Mesenchymal stem cell (in vitro differentiated cells and primary cell): ENCODE data around the gene ZNF652.
"Not testable (repeated sequence)": the region's sequence is repeated elsewhere in the genome, so short reads cannot be mapped to it uniquely, and the experiment has no call there.

Experiments used
- DNase-seq: peaks from one replicate; pipeline ENCODE4 v3.0.0-alpha.2; 2013
- H2AFZ ChIP-seq: one replicate; pipeline ENCODE4 v1.6.1; 2013; ENCODE audit warnings: low read depth, mild to moderate bottlenecking, control low read depth, inconsistent platforms, low read length, moderate library complexity
- H2AK5ac ChIP-seq: 2 replicates; pipeline ENCODE4 v1.6.1; 2013; ENCODE audit warnings: low read length, moderate library complexity, mild to moderate bottlenecking, inconsistent platforms; ENCODE audit not compliant: severe bottlenecking
- H2BK120ac ChIP-seq: one replicate; pipeline ENCODE4 v1.6.1; 2013; ENCODE audit warnings: low read depth, mild to moderate bottlenecking, inconsistent platforms, low read length, moderate library complexity
- H2BK12ac ChIP-seq, 2 experiments: one replicate each; pipeline ENCODE4 v1.6.1; 2013; ENCODE audit warnings: inconsistent platforms in 2 of 2, low read length in 2 of 2, mild to moderate bottlenecking in 2 of 2, moderate library complexity in 2 of 2, control low read depth in 1 of 2
- H2BK15ac ChIP-seq: one replicate; pipeline ENCODE4 v1.6.1; 2013; ENCODE audit warnings: mild to moderate bottlenecking, low read depth, inconsistent platforms; ENCODE audit not compliant: poor library complexity, severe bottlenecking
- H2BK5ac ChIP-seq: 2 replicates; pipeline ENCODE4 v1.6.1; 2013; ENCODE audit warnings: low read depth, mild to moderate bottlenecking, low read length, control low read depth, inconsistent platforms; ENCODE audit not compliant: poor library complexity, severe bottlenecking
- H3K14ac ChIP-seq, 2 experiments: one replicate each; pipeline ENCODE4 v1.6.1; 2013; ENCODE audit warnings: inconsistent platforms in 2 of 2, low read length in 2 of 2, control low read depth in 1 of 2, mild to moderate bottlenecking in 1 of 2, moderate library complexity in 1 of 2
- H3K18ac ChIP-seq, 2 experiments: one replicate each; pipeline ENCODE4 v1.6.1; 2013; ENCODE audit warnings: inconsistent platforms in 2 of 2, low read length in 2 of 2, control low read depth in 1 of 2, low read depth in 1 of 2, mild to moderate bottlenecking in 1 of 2
- H3K23ac ChIP-seq, 2 experiments: one replicate each; pipeline ENCODE4 v1.6.1; 2013; ENCODE audit warnings: inconsistent platforms in 2 of 2, low read length in 2 of 2, mild to moderate bottlenecking in 2 of 2, moderate library complexity in 2 of 2, control low read depth in 1 of 2
- H3K27ac ChIP-seq: 2 replicates; pipeline ENCODE4 v1.5.1; 2013; ENCODE audit warnings: mild to moderate bottlenecking, moderate library complexity, low read length, control low read depth, inconsistent platforms; ENCODE audit not compliant: poor library complexity, severe bottlenecking
- H3K27me3 ChIP-seq, 2 experiments: 2 replicates each; pipeline versions ENCODE4 v1.6.1 to v1.7.0; 2013; ENCODE audit warnings: low read length in 2 of 2, mild to moderate bottlenecking in 2 of 2, moderate library complexity in 2 of 2, control low read depth in 1 of 2, inconsistent platforms in 1 of 2; ENCODE audit not compliant: control insufficient read depth in 1 of 2, insufficient read depth in 1 of 2
- H3K36me3 ChIP-seq, 2 experiments: 2 replicates each; pipeline versions ENCODE4 v1.6.1 to v1.7.0; 2013; ENCODE audit warnings: low read length in 2 of 2, control low read depth in 1 of 2, inconsistent platforms in 1 of 2, low read depth in 1 of 2, mild to moderate bottlenecking in 1 of 2; ENCODE audit not compliant: insufficient read depth in 2 of 2, control insufficient read depth in 1 of 2
- H3K4ac ChIP-seq, 2 experiments: one replicate each; pipeline ENCODE4 v1.6.1; 2013; ENCODE audit warnings: inconsistent platforms in 2 of 2, low read length in 2 of 2, mild to moderate bottlenecking in 2 of 2, moderate library complexity in 2 of 2, control low read depth in 1 of 2, low read depth in 1 of 2
- H3K4me1 ChIP-seq: 2 replicates; pipeline ENCODE4 v1.6.1; 2013; ENCODE audit warnings: low read depth, low read length, control low read depth; ENCODE audit not compliant: control insufficient read depth, insufficient read depth
- H3K4me2 ChIP-seq: 2 replicates; pipeline ENCODE4 v1.6.1; 2013; ENCODE audit warnings: low read length, mild to moderate bottlenecking, inconsistent platforms; ENCODE audit not compliant: poor library complexity, severe bottlenecking
- H3K4me3 ChIP-seq, 2 experiments: 2 replicates each; pipeline versions ENCODE4 v1.5.1 to v1.7.0; 2013; ENCODE audit warnings: low read length in 2 of 2, mild to moderate bottlenecking in 2 of 2, control low read depth in 1 of 2, low read depth in 1 of 2; ENCODE audit not compliant: insufficient read depth in 1 of 2
- H3K79me1 ChIP-seq: replicated peaks from 2 replicates; pipeline ENCODE4 v1.6.1; 2013; ENCODE audit warnings: mild to moderate bottlenecking, control low read depth, low read length, inconsistent platforms; ENCODE audit not compliant: poor library complexity, severe bottlenecking
- H3K9ac ChIP-seq: 2 replicates; pipeline ENCODE4 v1.7.0; 2013; ENCODE audit warnings: mild to moderate bottlenecking, low read length, moderate library complexity
- H3K9me3 ChIP-seq: 2 replicates; pipeline ENCODE4 v1.7.0; 2013; ENCODE audit warnings: mild to moderate bottlenecking, low read length; ENCODE audit not compliant: control insufficient read depth
- H4K8ac ChIP-seq: one replicate; pipeline ENCODE4 v1.6.1; 2013; ENCODE audit warnings: inconsistent platforms, mild to moderate bottlenecking, low read length, moderate library complexity
- H4K91ac ChIP-seq: one replicate; pipeline ENCODE4 v1.6.1; 2013; ENCODE audit warnings: mild to moderate bottlenecking, low read length, inconsistent platforms
- WGBS: methylation state at CpG from one replicate; pipeline ENCODE4 v1.1.7; 2013; ENCODE audit warnings: mixed read lengths; 5-methylcytosine and 5-hydroxymethylcytosine counted together

The ZNF652 gene

DNA sequence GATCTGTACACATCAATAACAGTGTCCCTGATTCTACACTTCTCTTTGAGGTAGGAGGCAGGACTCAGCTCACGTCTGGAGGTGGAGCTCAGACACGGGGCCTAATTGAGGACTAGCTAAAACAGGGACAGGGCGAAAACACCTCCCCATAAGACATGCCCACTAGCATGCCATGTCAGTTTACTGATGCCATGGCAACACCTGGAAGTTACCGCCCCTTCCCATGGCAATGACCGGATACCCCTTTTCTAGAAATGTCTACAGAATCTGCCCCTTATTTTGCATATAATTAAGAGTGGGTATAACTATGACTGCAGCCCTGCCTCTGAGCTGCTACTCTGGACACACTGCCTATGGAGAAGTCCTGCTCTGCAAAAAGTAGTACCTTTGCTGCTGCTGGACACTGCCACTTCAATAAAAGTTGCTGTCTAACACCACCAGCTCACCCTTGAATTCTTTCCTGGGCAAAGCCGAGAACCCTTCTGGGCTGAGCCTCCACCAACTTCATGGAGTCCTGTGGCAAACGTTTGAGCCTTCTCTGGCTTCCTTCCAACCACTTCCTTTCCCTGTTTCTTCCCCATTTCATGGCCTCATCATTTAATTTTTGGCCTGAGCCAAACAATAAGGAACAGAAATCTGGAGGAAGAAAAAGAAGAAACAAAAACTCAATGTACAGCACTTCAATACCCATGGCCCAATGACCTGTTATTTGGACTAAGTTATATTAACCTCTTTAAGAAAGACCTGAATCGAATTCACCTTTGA is 31.6 kb upstream of the ZNF652 start:
- no peak overlapping the region for H2BK120ac ChIP-seq
- no peaks in the 10 kb centered on the region for H3K36me3 ChIP-seq
- no peak overlapping the region for H3K27ac ChIP-seq
- H2BK15ac ChIP-seq = no peak overlapping the region
- no peak for DNase-seq
- no peak overlapping the region for H3K4ac ChIP-seq
- no peak overlapping the region for H3K14ac ChIP-seq
- peaks cover 4 to 5% of the 10 kb centered on the region in 2 experiments for H3K27me3 ChIP-seq
- no peaks in the 10 kb centered on the region for H3K9me3 ChIP-seq
- H3K18ac ChIP-seq = no peak overlapping the region
- H2AFZ ChIP-seq = no peak overlapping the region
- no peak overlapping the region for H3K4me2 ChIP-seq
- no peak overlapping the region for H2BK5ac ChIP-seq
- no peak overlapping the region for H4K8ac ChIP-seq
- WGBS = 81% methylated on average over 6 of the region's 8 CpGs
- H2BK12ac ChIP-seq = no peak overlapping the region
- H3K4me1 ChIP-seq = peaks cover 11% of the 10 kb centered on the region
- H3K4me3 ChIP-seq = no peak overlapping the region
- H4K91ac ChIP-seq = no peak overlapping the region
- H3K9ac ChIP-seq = no peak overlapping the region
- H2AK5ac ChIP-seq = no peak overlapping the region
- no peak overlapping the region for H3K23ac ChIP-seq
- no peaks in the 10 kb centered on the region for H3K79me1 ChIP-seq

DNA sequence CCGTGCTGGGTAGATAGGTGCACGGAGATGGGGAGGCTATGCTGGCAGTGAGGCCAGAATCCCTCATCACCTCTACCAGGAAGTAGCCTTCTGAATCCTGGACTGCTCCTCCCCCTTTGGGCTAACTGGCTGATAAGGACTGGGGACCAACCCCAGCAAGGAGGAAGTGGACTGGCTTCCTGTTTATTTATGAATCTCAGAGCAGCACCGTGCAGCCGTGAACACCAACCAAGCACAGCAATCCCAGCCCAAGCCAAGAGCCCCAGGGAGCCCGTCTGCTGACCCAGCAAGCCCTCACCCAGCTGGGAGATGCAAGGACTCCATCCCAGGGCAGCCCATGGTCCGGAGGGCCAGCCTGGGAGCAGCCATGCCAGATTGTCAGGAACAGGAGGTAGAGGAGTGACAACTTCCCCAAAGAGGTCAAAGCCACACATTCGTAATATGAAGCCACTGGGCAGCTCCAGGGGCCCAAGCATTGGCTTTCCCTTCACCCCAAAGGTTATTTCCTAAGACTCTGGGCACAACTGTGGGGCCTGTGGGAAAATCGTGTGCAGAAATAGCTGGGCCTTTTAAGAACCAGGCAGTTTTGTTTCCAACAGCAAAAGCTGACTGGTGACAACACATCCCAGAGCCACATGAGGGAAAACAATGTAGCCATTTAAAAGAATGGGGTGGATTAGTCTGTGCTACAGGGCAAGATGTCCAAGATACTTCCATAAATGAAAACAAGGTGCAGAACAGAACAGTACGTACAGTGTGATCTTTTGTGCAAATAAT is 28.7 kb upstream of the ZNF652 start:
- Histone ChIP-seq H2BK12ac (peak overlapping the region in 1 of 2 experiments; percentile 59), H2BK15ac (peak overlapping the region; percentile 57), H3K27me3 (no peaks in the 10 kb centered on the region), H4K91ac (peak overlapping the region; percentile 73), H2AFZ (peak overlapping the region; percentile 30), H3K9me3 (no peaks in the 10 kb centered on the region), H3K79me1 (no peaks in the 10 kb centered on the region), H2BK120ac (peak overlapping the region; percentile 75), H3K4me3 (no peak overlapping the region), H2BK5ac (no peak overlapping the region), H2AK5ac (no peak overlapping the region), H3K14ac (no peak overlapping the region), H3K36me3 (no peaks in the 10 kb centered on the region), H4K8ac (peak overlapping the region; percentile 97), H3K18ac (peak overlapping the region; percentile 14 to 88), H3K4me2 (no peak overlapping the region), H3K4me1 (peaks cover 11% of the 10 kb centered on the region), H3K23ac (peak overlapping the region in 1 of 2 experiments; percentile 32), H3K9ac (no peak overlapping the region), H3K4ac (peak overlapping the region in 1 of 2 experiments; percentile 83), H3K27ac (no peak overlapping the region)
- DNase-seq = peak; percentile 9
- WGBS = 78% methylated on average over 8 of the region's 9 CpGs

DNA sequence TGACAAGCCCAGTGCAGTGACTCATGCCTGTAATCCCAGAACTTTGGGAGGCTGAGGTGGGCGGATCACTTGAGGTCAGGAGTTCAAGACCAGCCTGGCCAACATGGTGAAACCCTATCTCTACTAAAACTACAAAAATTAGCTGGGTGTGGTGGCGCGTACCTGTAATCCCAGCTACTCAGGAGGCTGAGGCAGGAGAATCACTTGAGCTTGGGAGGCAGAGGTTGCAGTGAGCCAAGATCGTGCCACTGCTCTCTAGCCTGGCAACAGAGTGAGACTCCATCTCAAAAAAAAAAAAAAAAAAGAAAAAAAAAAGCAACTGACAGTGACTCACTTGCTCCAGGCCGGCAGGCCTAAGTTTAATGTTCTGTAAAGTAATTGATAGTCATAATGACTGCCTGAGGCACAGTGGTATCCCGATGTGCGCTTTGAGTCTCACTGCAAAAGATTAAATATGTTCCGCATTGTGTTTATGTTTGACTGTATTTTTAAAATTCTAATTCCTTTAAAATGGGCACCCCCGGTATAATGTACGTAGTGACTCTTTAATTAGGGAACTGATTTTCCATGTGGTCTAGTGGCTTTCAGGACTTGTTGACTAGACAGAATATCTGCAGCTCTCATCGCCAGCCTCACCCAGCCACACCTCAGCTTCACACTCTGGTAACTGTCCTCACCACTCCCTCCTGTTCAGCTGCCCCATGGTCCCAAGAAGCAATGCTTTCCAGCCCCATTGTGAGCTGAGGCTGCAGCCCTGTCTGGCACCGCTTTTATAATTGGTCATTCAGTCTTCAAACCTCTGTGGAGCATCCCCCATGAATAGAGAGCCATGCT is 27.7 kb upstream of the ZNF652 start:
- H3K18ac ChIP-seq = peak overlapping the region in 1 of 2 experiments; percentile 88
- not testable (repeated sequence) for H3K9ac ChIP-seq, H2BK15ac ChIP-seq, H3K9me3 ChIP-seq, H3K79me1 ChIP-seq, H2BK120ac ChIP-seq, H3K36me3 ChIP-seq, H3K4me3 ChIP-seq, H2BK5ac ChIP-seq, H3K23ac ChIP-seq, H3K27me3 ChIP-seq, H3K27ac ChIP-seq, H3K4me2 ChIP-seq
- H3K4ac ChIP-seq = peak overlapping the region in 1 of 2 experiments; percentile 62
- H2BK12ac ChIP-seq = peak overlapping the region in 1 of 2 experiments; percentile 83
- H3K4me1 ChIP-seq = peaks cover 10% of the 10 kb centered on the region
- 88% methylated on average over 10 of the region's 12 CpGs for WGBS
- DNase-seq = peak; percentile 46
- H4K91ac ChIP-seq = peak overlapping the region; percentile 57
- H4K8ac ChIP-seq = peak overlapping the region; percentile 78
- peak overlapping the region in 1 of 2 experiments; percentile 79 for H3K14ac ChIP-seq
- H2AFZ ChIP-seq = peak overlapping the region; percentile 36
- peak overlapping the region; percentile 51 for H2AK5ac ChIP-seq
